Measurements from ENCODE around the gene SLC27A1. TPM values are rescaled to one million over a fixed set of nuclear protein-coding genes. Genes with fewer than 3 reads are reported as not detected.

Gene SLC27A1
- total and polyA plus RNA-seq, 7 experiments from 2014 or later, result 3.1 to 15.1 (median 10.5) TPM

- no peak for ATAC-seq
- peak overlapping the region in 3 of 9 donors; percentile 13 to 97 (median 95) for H3K27ac Mint-ChIP-seq
- CTCF ChIA-PET, result interaction anchor here (0.7 kb wide), 1 partner anchor 15 kb away, joined by 4 read pairs; no protein-coding TSS in a partner anchor
Observed at GRCh38 chr19:17524651-17525050, 54.3 kb downstream of the SLC27A1 start.

DNA sequence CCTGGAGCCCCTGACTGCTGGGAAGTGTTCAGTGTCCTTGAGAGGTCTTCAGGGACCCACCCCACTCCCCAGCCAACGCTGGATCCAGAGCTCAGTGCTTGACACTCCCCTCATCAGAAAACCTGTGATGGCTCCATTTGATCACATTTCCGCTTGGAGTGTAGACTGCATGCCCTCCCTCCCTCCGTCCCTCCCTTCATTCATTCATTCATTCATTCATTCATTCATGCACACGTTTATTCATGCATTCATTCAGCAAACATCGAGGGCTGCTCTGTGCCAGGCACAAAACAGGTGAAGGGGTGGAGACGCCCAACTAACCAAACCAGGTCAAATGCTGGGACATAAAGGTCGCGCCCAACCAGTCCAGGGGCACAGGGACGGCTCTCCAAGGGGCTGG is 54.8 kb downstream of the SLC27A1 start:
- H3K27ac Mint-ChIP-seq, result peak overlapping the region in 3 of 9 donors; percentile 17 to 52 (median 18)
- Histone ChIP-seq H3K9me3 (ENCODE audit: control insufficient read depth in 2 of 3, low read length in 3 of 3) (peaks cover 0 to 10% (median 0%) of the 10 kb centered on the region in 3 experiments), H3K4me1 (ENCODE audit: control insufficient read depth in 2 of 2, insufficient read depth in 2 of 2, low read length in 2 of 2) (peaks cover 10 to 23% of the 10 kb centered on the region in 2 donors), H3K36me3 (ENCODE audit: control insufficient read depth in 2 of 3, insufficient read depth in 3 of 3, low read length in 3 of 3) (no peaks in the 10 kb centered on the region), H3K27ac (ENCODE audit: low read depth, low read length) (no peak overlapping the region), H3K4me3 (ENCODE audit: low read length) (no peak overlapping the region), H3K27me3 (ENCODE audit: control insufficient read depth in 2 of 2, insufficient read depth in 2 of 2, low read length in 2 of 2) (no peaks in the 10 kb centered on the region)
- peaks cover 0 to 7% (median 0%) of the 10 kb centered on the region in 5 donors for H3K36me3 Mint-ChIP-seq
- intact Hi-C loops (cut with micrococcal nuclease), result no loop called here
- H3K4me3 Mint-ChIP-seq, result no peak overlapping the region
- H3K4me1 Mint-ChIP-seq, result peaks cover 16 to 32% (median 28%) of the 10 kb centered on the region in 7 donors
- ATAC-seq, result no peak
- no peak for DNase-seq
- ChIA-PET POLR2A (no interaction called here), CTCF (no interaction called here)
- peaks cover 0 to 3% (median 0%) of the 10 kb centered on the region in 5 donors for H3K27me3 Mint-ChIP-seq
- peaks cover 0 to 8% (median 4%) of the 10 kb centered on the region in 11 donors for H3K9me3 Mint-ChIP-seq

More at GRCh38 chr19:17524651-17525050, 54.3 kb downstream of the SLC27A1 start:
- H3K4me1 Mint-ChIP-seq, result peaks cover 16 to 32% (median 28%) of the 10 kb centered on the region in 7 donors
- H3K9me3 Mint-ChIP-seq, result peaks cover 0 to 8% (median 4%) of the 10 kb centered on the region in 11 donors
- H3K4me3 ChIP-seq (ENCODE audit: low read length), result no peak overlapping the region
- peaks cover 0 to 10% (median 0%) of the 10 kb centered on the region in 3 experiments for H3K9me3 ChIP-seq (ENCODE audit: control insufficient read depth in 2 of 3, low read length in 3 of 3)
- H3K4me1 ChIP-seq (ENCODE audit: control insufficient read depth in 2 of 2, insufficient read depth in 2 of 2, low read length in 2 of 2), result peaks cover 10 to 23% of the 10 kb centered on the region in 2 donors
- peaks cover 0 to 3% (median 0%) of the 10 kb centered on the region in 5 donors for H3K27me3 Mint-ChIP-seq
- no peaks in the 10 kb centered on the region for H3K36me3 ChIP-seq (ENCODE audit: control insufficient read depth in 2 of 3, insufficient read depth in 3 of 3, low read length in 3 of 3)
- no peak overlapping the region for H3K27ac ChIP-seq (ENCODE audit: low read depth, low read length)
- no peak for DNase-seq
- peak overlapping the region in 3 of 10 donors; percentile 6 to 86 (median 23) for H3K4me3 Mint-ChIP-seq
- POLR2A ChIA-PET, result interaction anchor here (1.8 to 2.9 kb wide), 2 partner anchors 10 to 13 kb away, joined by 5 to 29 read pairs; partner anchors contain the start of gene PGLS
- H3K36me3 Mint-ChIP-seq, result peaks cover 0 to 11% (median 3%) of the 10 kb centered on the region in 5 donors
- no peaks in the 10 kb centered on the region for H3K27me3 ChIP-seq (ENCODE audit: control insufficient read depth in 2 of 2, insufficient read depth in 2 of 2, low read length in 2 of 2)
- intact Hi-C loops (cut with micrococcal nuclease), result no loop called here

DNA sequence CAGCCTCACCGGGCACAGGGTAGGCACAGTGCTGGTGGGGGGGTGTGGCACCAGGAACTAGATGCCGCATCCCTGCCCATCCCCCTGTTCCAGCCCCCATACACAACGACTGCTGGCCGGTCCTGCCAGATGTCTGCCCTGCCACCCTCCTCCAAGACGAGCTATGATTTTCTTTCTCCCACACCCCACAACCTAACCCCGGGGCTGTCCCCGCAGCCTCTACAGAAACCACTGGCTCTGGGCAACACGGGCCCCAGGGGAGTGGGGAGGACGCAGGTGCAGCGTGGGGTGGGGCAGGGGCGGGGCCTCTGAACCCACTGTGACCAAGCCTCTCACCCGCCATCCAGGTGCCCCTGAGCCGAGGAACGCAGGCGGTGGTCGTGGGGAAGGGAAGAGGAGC is 56.6 kb downstream of the SLC27A1 start:
- no peak overlapping the region for H3K27ac ChIP-seq (ENCODE audit: low read depth, low read length)

DNA sequence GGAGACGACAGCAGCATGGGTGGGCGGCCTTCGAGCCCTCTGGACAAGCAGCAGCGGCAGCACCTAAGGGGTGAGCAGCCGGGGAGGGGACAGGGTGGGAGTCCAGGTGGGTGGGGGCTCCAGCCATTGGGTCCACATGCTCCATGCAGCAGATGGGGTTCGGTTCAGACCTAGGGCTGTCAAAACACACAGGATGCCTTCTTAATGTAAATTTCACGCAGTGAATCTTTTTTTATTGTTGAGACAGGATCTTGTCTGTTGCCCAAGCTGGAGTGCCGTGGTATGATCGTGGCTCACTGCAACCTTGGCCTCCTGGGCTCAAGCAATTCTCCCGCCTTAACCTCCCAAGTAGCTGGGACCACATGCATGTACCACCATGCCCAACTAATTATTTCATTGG is 57.0 kb downstream of the SLC27A1 start:
- no peak overlapping the region for H3K4me3 ChIP-seq (ENCODE audit: low read length)
- no peak for DNase-seq
- Mint-ChIP-seq H3K36me3 (peaks cover 0 to 4% (median 0%) of the 10 kb centered on the region in 5 donors), H3K27me3 (peaks cover 0 to 3% (median 0%) of the 10 kb centered on the region in 5 donors), H3K27ac (no peak overlapping the region), H3K9me3 (peaks cover 0 to 8% (median 4%) of the 10 kb centered on the region in 11 donors), H3K4me1 (peaks cover 16 to 30% (median 28%) of the 10 kb centered on the region in 7 donors), H3K4me3 (no peak overlapping the region)
- ChIA-PET CTCF (no interaction called here), POLR2A (no interaction called here)
- ATAC-seq, result no peak
- H3K27me3 ChIP-seq (ENCODE audit: control insufficient read depth in 2 of 2, insufficient read depth in 2 of 2, low read length in 2 of 2), result no peaks in the 10 kb centered on the region
- intact Hi-C loops (cut with micrococcal nuclease), result no loop called here
- H3K27ac ChIP-seq (ENCODE audit: low read depth, low read length), result no peak overlapping the region
- H3K36me3 ChIP-seq (ENCODE audit: control insufficient read depth in 2 of 3, insufficient read depth in 3 of 3, low read length in 3 of 3), result no peaks in the 10 kb centered on the region
- H3K4me1 ChIP-seq (ENCODE audit: control insufficient read depth in 2 of 2, insufficient read depth in 2 of 2, low read length in 2 of 2), result peaks cover 10 to 23% of the 10 kb centered on the region in 2 donors
- H3K9me3 ChIP-seq (ENCODE audit: control insufficient read depth in 2 of 3, low read length in 3 of 3), result peaks cover 0 to 10% (median 0%) of the 10 kb centered on the region in 3 experiments

More for the DNA sequence above, 56.6 kb downstream of the SLC27A1 start:
- ChIA-PET CTCF (interaction anchor here (0.6 to 0.7 kb wide), 2 partner anchors 46 to 259 kb away, joined by 3 read pairs; no protein-coding TSS in a partner anchor), POLR2A (no interaction called here)
- Histone ChIP-seq H3K9me3 (ENCODE audit: control insufficient read depth in 2 of 3, low read length in 3 of 3) (peaks cover 0 to 10% (median 0%) of the 10 kb centered on the region in 3 experiments), H3K36me3 (ENCODE audit: control insufficient read depth in 2 of 3, insufficient read depth in 3 of 3, low read length in 3 of 3) (no peaks in the 10 kb centered on the region), H3K4me3 (ENCODE audit: low read length) (no peak overlapping the region), H3K4me1 (ENCODE audit: control insufficient read depth in 2 of 2, insufficient read depth in 2 of 2, low read length in 2 of 2) (peaks cover 10 to 23% of the 10 kb centered on the region in 2 donors), H3K27me3 (ENCODE audit: control insufficient read depth in 2 of 2, insufficient read depth in 2 of 2, low read length in 2 of 2) (no peaks in the 10 kb centered on the region)
- intact Hi-C loops (cut with micrococcal nuclease), result no loop called here
- no peak overlapping the region for H3K4me3 Mint-ChIP-seq
- ATAC-seq (peak; percentile 49), DNase-seq (no peak)
- H3K27ac Mint-ChIP-seq, result no peak overlapping the region
- H3K4me1 Mint-ChIP-seq, result peaks cover 16 to 32% (median 28%) of the 10 kb centered on the region in 7 donors
- H3K27me3 Mint-ChIP-seq, result peaks cover 0 to 3% (median 0%) of the 10 kb centered on the region in 5 donors
- H3K9me3 Mint-ChIP-seq, result peaks cover 0 to 8% (median 4%) of the 10 kb centered on the region in 11 donors
- H3K36me3 Mint-ChIP-seq, result peaks cover 0 to 4% (median 0%) of the 10 kb centered on the region in 5 donors

- Mint-ChIP-seq H3K9me3 (peaks cover 0 to 8% (median 4%) of the 10 kb centered on the region in 11 donors), H3K27ac (peak overlapping the region in 2 of 9 donors; percentile 19 to 67)
Observed at GRCh38 chr19:17528610-17529009, 58.3 kb downstream of the SLC27A1 start.

GRCh38 chr19:17529239-17530158 is 59.2 kb downstream of the SLC27A1 start:
- H3K27ac ChIP-seq (ENCODE audit: low read depth, low read length), result no peak overlapping the region
- Mint-ChIP-seq H3K4me3 (no peak overlapping the region), H3K36me3 (peaks cover 0 to 3% (median 0%) of the 10 kb centered on the region in 5 donors), H3K9me3 (peaks cover 0 to 7% (median 4%) of the 10 kb centered on the region in 11 donors), H3K27ac (peak overlapping the region in 2 of 9 donors; percentile 18 to 19), H3K4me1 (peaks cover 0 to 8% (median 6%) of the 10 kb centered on the region in 7 donors), H3K27me3 (peaks cover 0 to 3% (median 0%) of the 10 kb centered on the region in 5 donors)
- ATAC-seq (no peak), DNase-seq (no peak)
- no peak overlapping the region for H3K4me3 ChIP-seq (ENCODE audit: low read length)
- no peaks in the 10 kb centered on the region for H3K36me3 ChIP-seq (ENCODE audit: control insufficient read depth in 2 of 3, insufficient read depth in 3 of 3, low read length in 3 of 3)
- H3K27me3 ChIP-seq (ENCODE audit: control insufficient read depth in 2 of 2, insufficient read depth in 2 of 2, low read length in 2 of 2), result no peaks in the 10 kb centered on the region
- CTCF ChIA-PET, result interaction anchor here (0.6 to 0.9 kb wide), 4 partner anchors 18 to 33 kb away, joined by 3 to 10 read pairs (median 3); partner anchors contain the start of gene PGLS
- peaks cover 0 to 10% (median 0%) of the 10 kb centered on the region in 3 experiments for H3K9me3 ChIP-seq (ENCODE audit: control insufficient read depth in 2 of 3, low read length in 3 of 3)
- POLR2A ChIA-PET, result interaction anchor here (0.6 to 0.9 kb wide), 3 partner anchors 9 to 25 kb away, joined by 3 to 4 read pairs (median 3); no protein-coding TSS in a partner anchor
- intact Hi-C loops (cut with micrococcal nuclease), result no loop called here
- H3K4me1 ChIP-seq (ENCODE audit: control insufficient read depth in 2 of 2, insufficient read depth in 2 of 2, low read length in 2 of 2), result peaks cover 0 to 6% of the 10 kb centered on the region in 2 donors

More at GRCh38 chr19:17528610-17529009, 58.3 kb downstream of the SLC27A1 start:
- no peaks in the 10 kb centered on the region for H3K36me3 ChIP-seq (ENCODE audit: control insufficient read depth in 2 of 3, insufficient read depth in 3 of 3, low read length in 3 of 3)
- DNase-seq (no peak), ATAC-seq (no peak)
- POLR2A ChIA-PET, result no interaction called here
- Mint-ChIP-seq H3K27me3 (peaks cover 0 to 3% (median 0%) of the 10 kb centered on the region in 5 donors), H3K36me3 (peaks cover 0 to 4% (median 0%) of the 10 kb centered on the region in 5 donors), H3K4me1 (peaks cover 5 to 17% (median 15%) of the 10 kb centered on the region in 7 donors), H3K4me3 (peak overlapping the region in 1 of 10 donors; percentile 59)
- H3K27ac ChIP-seq (ENCODE audit: low read depth, low read length), result no peak overlapping the region
- H3K4me1 ChIP-seq (ENCODE audit: control insufficient read depth in 2 of 2, insufficient read depth in 2 of 2, low read length in 2 of 2), result peaks cover 7 to 12% of the 10 kb centered on the region in 2 donors
- no peak overlapping the region for H3K4me3 ChIP-seq (ENCODE audit: low read length)
- intact Hi-C loops (cut with micrococcal nuclease), result loop anchor here in 1 of 2 donors (1.0 kb wide), 1 partner anchor 32 kb away; no protein-coding TSS in a partner anchor
- CTCF ChIA-PET, result no interaction called here
- peaks cover 0 to 10% (median 0%) of the 10 kb centered on the region in 3 experiments for H3K9me3 ChIP-seq (ENCODE audit: control insufficient read depth in 2 of 3, low read length in 3 of 3)
- H3K27me3 ChIP-seq (ENCODE audit: control insufficient read depth in 2 of 2, insufficient read depth in 2 of 2, low read length in 2 of 2), result no peaks in the 10 kb centered on the region

Data from naive thymus-derived CD4-positive, alpha-beta T cell (primary cell).